ENCODE measurements around the gene SMIM27. TPM values are rescaled to one million over a fixed set of nuclear protein-coding genes. Genes with fewer than 3 reads are reported as not detected.

Gene SMIM27
- total RNA-seq, 1 donor from 2014 or later, result not detected

GRCh38 chr9:32571969-32572899 is 20.1 kb downstream of the SMIM27 start:
- intact Hi-C loops (cut with DNase I), result loop anchor here (10.0 kb wide), 1 partner anchor 423 kb away; no protein-coding TSS in a partner anchor
- no peaks in the 10 kb centered on the region for H3K36me3 ChIP-seq
- no peak for DNase-seq (ENCODE audit: extremely low spot score in 2 of 2)
- peak overlapping the region; percentile 83 for H3K27ac ChIP-seq
- peak overlapping the region; percentile 60 to 76 for H3K4me3 ChIP-seq
- TF ChIP-seq POLR2A (IDR thresholded peaks at IDR 0.05) (no peak), POLR2AphosphoS5 (IDR thresholded peaks at IDR 0.05; ENCODE audit: insufficient read depth in 1 of 2, low read depth in 1 of 2) (no peak), CTCF (IDR thresholded peaks at IDR 0.05) (peak in 2 of 3 experiments; percentile 34 to 37)
- no peaks in the 10 kb centered on the region for H3K27me3 ChIP-seq
- no peaks in the 10 kb centered on the region for H3K9me3 ChIP-seq
- peaks cover 24% of the 10 kb centered on the region for H3K4me1 ChIP-seq

- H3K4me3 ChIP-seq, result peak within 1 kb of the TSS; percentile 60 to 76
- H3K27me3 ChIP-seq, result no peaks in the 10 kb centered on the region
- H3K9me3 ChIP-seq, result no peaks in the 10 kb centered on the region
- H3K27ac ChIP-seq, result peak within 1 kb of the TSS; percentile 83
- no peaks in the 10 kb centered on the region for H3K36me3 ChIP-seq
- peak in 1 of 2 donors; percentile 94 for DNase-seq (ENCODE audit: extremely low spot score in 2 of 2)
- H3K4me1 ChIP-seq, result peaks cover 24% of the 10 kb centered on the region
- intact Hi-C loops (cut with DNase I), result loop anchor here (10.0 kb wide), 1 partner anchor 422 kb away; no protein-coding TSS in a partner anchor
- TF ChIP-seq CTCF (IDR thresholded peaks at IDR 0.05) (no peak), POLR2AphosphoS5 (IDR thresholded peaks at IDR 0.05; ENCODE audit: insufficient read depth in 1 of 2, low read depth in 1 of 2) (peak; percentile 89 to 92), POLR2A (IDR thresholded peaks at IDR 0.05) (peak in 1 of 2 donors; percentile 44)
Measured at GRCh38 chr9:32572900-32573523, 20.9 kb downstream of the SMIM27 start, which contains the start of gene NDUFB6. NDUFB6 (minus strand) TSS chr9:32573159; CDS start chr9:32573060, 99 bp downstream.

- no peaks in the 10 kb centered on the region for H3K9me3 ChIP-seq
- H3K27me3 ChIP-seq, result no peaks in the 10 kb centered on the region
- H3K27ac ChIP-seq, result peak overlapping the region; percentile 83
- DNase-seq (ENCODE audit: extremely low spot score in 2 of 2), result no peak
- H3K36me3 ChIP-seq, result no peaks in the 10 kb centered on the region
- TF ChIP-seq POLR2AphosphoS5 (IDR thresholded peaks at IDR 0.05; ENCODE audit: insufficient read depth in 1 of 2, low read depth in 1 of 2) (no peak), POLR2A (IDR thresholded peaks at IDR 0.05) (no peak), CTCF (IDR thresholded peaks at IDR 0.05) (no peak)
- intact Hi-C loops (cut with DNase I), result loop anchor here (10.0 kb wide), 1 partner anchor 421 kb away; no protein-coding TSS in a partner anchor
- peaks cover 24% of the 10 kb centered on the region for H3K4me1 ChIP-seq
- peak overlapping the region in 1 of 2 donors; percentile 60 for H3K4me3 ChIP-seq
Measured at GRCh38 chr9:32573821-32574220, 21.7 kb downstream of the SMIM27 start.

GRCh38 chr9:32574858-32575257 is 22.7 kb downstream of the SMIM27 start:
- Histone ChIP-seq H3K36me3 (no peaks in the 10 kb centered on the region), H3K4me3 (no peak overlapping the region), H3K4me1 (peaks cover 24% of the 10 kb centered on the region), H3K27me3 (no peaks in the 10 kb centered on the region), H3K9me3 (no peaks in the 10 kb centered on the region), H3K27ac (no peak overlapping the region)
- intact Hi-C loops (cut with DNase I), result loop anchor here (5.0 to 10.0 kb wide), 2 partner anchors 203 to 420 kb away; no protein-coding TSS in a partner anchor
- TF ChIP-seq POLR2AphosphoS5 (IDR thresholded peaks at IDR 0.05; ENCODE audit: insufficient read depth in 1 of 2, low read depth in 1 of 2), result no peak
- no peak for TF ChIP-seq POLR2A (IDR thresholded peaks at IDR 0.05)
- no peak for TF ChIP-seq CTCF (IDR thresholded peaks at IDR 0.05)
- no peak for DNase-seq (ENCODE audit: extremely low spot score in 2 of 2)

Measured in vagina (tissue), 2 donors.